ENCODE measurements around the gene STAT3.
A peak's percentile ranks its signal among the peaks of the same experiment; 100 is the strongest.
"Not testable (repeated sequence)": the region's sequence is repeated elsewhere in the genome, so short reads cannot be mapped to it uniquely, and the experiment has no call there.

The STAT3 gene

GRCh38 chr17:42274253-42274542 lies 114.0 kb downstream of the STAT3 start:
- peak; percentile 25 for DNase-seq

- DNase-seq: peak; percentile 45
Measured at GRCh38 chr17:42273474-42274252, 114.6 kb downstream of the STAT3 start.

- DNase-seq: peak; percentile 75
Measured at GRCh38 chr17:42272162-42272907, 115.9 kb downstream of the STAT3 start.

- DNase-seq: no peak
Measured at GRCh38 chr17:42271779-42272035, 116.5 kb downstream of the STAT3 start.

- DNase-seq: peak; percentile 63
Measured at GRCh38 chr17:42271006-42271778, 117.0 kb downstream of the STAT3 start.

- no peak for DNase-seq
Measured at GRCh38 chr17:42270596-42270995, 117.6 kb downstream of the STAT3 start.

GRCh38 chr17:42270170-42270535 lies 118.1 kb downstream of the STAT3 start:
- DNase-seq: peak; percentile 23

- DNase-seq: no peak
Measured at GRCh38 chr17:42268236-42268635, 120.0 kb downstream of the STAT3 start.

- DNase-seq: peak; percentile 86
Measured at GRCh38 chr17:42266918-42267766, 121.1 kb downstream of the STAT3 start.

- no peak for DNase-seq
Measured at GRCh38 chr17:42266462-42266861, 121.8 kb downstream of the STAT3 start.

GRCh38 chr17:42264366-42264765 lies 123.9 kb downstream of the STAT3 start:
- DNase-seq: not testable (repeated sequence)

Data from CD4-positive, alpha-beta T cell treated with Interleukin-21 for 1 hour (primary cell).